ENCODE results near the gene AMFR.
"Not testable (repeated sequence)": the region's sequence is repeated elsewhere in the genome, so short reads cannot be mapped to it uniquely, and the experiment has no call there.

AMFR gene

DNA sequence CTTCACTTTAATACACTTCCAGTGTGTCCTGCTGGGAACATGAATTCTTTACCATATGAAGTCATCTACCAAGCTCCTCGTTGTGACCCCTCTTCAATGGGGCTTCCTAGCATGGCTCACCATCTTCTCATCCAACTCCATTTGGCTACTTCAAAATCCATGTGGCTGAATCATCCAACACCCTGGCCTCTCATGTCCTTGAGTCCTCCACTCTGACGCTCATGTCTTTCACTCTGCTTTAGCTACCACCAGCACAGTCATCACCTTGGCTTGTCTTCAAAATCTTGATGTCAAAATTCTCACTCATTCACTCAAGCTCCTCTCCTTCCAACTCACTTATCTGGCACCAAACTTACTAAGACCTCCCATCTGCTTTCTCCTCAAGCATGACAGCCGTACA lies 35.8 kb downstream of the AMFR start:
- TF ChIP-seq CTCF (IDR thresholded peaks at IDR 0.05), result no peak
- TF ChIP-seq ZFX (IDR thresholded peaks at IDR 0.05; ENCODE audit: borderline replicate concordance), result no peak
- no peak overlapping the region for H3K27ac ChIP-seq

- no peak overlapping the region for H3K27ac ChIP-seq
- TF ChIP-seq ZFX (IDR thresholded peaks at IDR 0.05; ENCODE audit: borderline replicate concordance) (no peak), CTCF (IDR thresholded peaks at IDR 0.05) (no peak)
Observed at GRCh38 chr16:56388209-56388608, 37.1 kb downstream of the AMFR start.

GRCh38 chr16:56387396-56387795 lies 37.9 kb downstream of the AMFR start:
- H3K27ac ChIP-seq, result no peak overlapping the region
- TF ChIP-seq CTCF (IDR thresholded peaks at IDR 0.05), result no peak
- TF ChIP-seq ZFX (IDR thresholded peaks at IDR 0.05; ENCODE audit: borderline replicate concordance), result no peak

DNA sequence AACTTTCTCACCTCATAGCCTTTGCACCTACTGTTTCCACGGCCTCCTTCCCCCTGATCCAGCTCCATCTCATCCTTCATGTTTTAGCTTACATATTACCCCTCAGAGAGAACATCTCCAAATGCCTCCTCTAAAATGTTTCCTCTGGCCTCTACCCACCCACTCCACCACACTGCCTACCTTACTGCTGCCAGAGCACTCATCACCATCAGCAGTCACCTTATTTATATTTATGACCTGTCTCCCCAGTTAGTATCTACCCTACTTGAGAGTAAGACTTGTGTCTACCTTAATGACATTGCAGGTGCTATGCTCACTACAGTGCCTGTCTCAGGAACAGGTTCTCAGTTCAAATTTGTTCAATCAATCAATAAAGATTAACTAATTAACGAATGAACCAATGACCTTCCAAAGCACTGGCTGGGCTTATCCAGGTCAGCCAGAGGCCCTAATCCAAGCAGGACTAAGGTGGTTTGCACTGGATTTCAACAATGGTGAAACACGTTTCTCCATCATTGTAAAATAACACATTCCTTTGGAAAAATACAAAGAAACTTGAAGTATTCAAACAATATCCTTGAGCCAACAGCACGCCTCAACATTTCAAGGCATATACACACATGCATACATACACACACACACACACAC lies 41.1 kb downstream of the AMFR start:
- no peak overlapping the region for H3K27ac ChIP-seq
- no peak for TF ChIP-seq CTCF (IDR thresholded peaks at IDR 0.05)
- no peak for TF ChIP-seq ZFX (IDR thresholded peaks at IDR 0.05; ENCODE audit: borderline replicate concordance)

DNA sequence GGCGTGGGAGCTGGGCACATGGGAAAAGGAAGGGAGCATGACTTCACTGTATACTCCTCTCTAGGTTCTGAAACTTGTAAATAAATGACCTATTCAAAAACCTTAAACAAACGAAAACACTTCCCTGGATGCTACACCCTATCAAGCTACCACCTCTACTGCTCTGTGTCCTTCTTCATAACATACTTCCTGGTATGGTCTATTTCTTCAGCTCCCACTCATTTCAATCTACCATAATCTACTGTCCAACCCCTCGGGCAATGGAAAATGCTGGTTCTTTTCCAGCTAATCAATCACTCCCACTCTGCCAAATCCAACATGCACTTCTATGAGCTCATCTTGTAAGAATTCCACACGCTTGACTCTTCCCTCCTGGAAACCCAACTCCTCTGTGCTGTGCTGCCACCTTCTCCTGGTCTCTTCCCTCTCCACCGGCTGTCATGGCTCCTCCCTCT lies 42.4 kb downstream of the AMFR start:
- H3K27ac ChIP-seq, result no peak overlapping the region
- TF ChIP-seq ZFX (IDR thresholded peaks at IDR 0.05; ENCODE audit: borderline replicate concordance) (no peak), CTCF (IDR thresholded peaks at IDR 0.05) (no peak)

DNA sequence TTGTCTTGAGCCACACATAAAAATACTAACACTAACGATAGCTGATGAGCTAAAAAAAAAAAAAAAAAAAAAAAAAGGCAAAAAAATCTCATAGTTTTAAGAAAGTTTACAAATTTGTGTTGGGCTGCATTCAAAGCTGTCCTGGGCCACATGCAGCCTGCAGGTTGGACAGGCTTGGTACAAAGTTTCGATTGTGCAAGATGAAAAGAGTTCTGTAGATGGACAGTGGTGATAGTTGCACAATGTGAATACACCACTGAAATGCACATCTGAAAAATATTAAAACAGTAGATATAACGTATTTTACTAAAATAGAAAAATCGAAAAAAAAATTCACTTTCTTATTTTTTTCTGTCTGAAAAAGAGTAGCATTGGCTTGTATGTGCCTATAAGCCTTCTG lies 42.9 kb downstream of the AMFR start:
- no peak overlapping the region for H3K27ac ChIP-seq
- no peak for TF ChIP-seq ZFX (IDR thresholded peaks at IDR 0.05; ENCODE audit: borderline replicate concordance)
- no peak for TF ChIP-seq CTCF (IDR thresholded peaks at IDR 0.05)

DNA sequence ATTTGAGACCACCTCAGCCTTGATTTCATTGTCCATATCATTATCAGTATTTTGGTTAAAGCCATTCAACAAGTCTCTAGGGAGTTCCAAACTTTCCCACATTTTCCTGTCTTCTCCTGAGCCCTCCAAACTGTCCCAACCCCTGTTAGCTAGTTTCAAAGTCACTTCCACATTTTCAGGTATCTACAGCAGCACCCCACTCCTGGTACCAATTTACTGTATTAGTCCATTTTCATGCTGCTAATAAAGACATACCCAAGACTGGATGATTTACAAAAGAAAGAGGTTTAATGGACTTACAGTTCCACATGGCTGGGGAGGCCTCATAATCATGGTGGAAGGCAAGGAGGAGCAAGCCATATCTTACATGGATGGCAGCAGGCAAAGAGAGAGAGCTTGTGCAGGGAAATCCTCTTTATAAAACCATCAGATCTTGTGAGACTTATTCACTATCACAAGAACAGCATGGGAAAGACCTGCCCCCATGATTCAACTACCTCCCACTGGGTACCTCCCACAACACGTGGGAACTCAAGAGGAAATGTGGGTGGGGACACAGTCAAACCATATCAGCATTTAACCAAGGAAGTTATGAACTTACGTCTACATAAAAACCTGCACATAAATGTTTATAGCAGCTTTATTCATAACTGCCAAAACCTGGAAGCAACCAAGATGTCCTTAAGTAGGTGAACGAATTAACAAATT lies 44.4 kb downstream of the AMFR start:
- H3K27ac ChIP-seq, result not testable (repeated sequence)

- not testable (repeated sequence) for H3K27ac ChIP-seq
Observed at GRCh38 chr16:56379044-56379443, 46.3 kb downstream of the AMFR start.

- not testable (repeated sequence) for H3K27ac ChIP-seq
Observed at GRCh38 chr16:56375792-56376191, 49.6 kb downstream of the AMFR start.

Data from 22Rv1 (cell line).